Islet precursor cell (in vitro differentiated cells): ENCODE data around the gene BORCS5.
"Not testable (repeated sequence)": the region's sequence is repeated elsewhere in the genome, so short reads cannot be mapped to it uniquely, and the experiment has no call there.

ENCODE experiments used
- DNase-seq: peaks from one replicate; pipeline ENCODE4 v3.0.0-alpha.2; 2018

The BORCS5 gene

GRCh38 chr12:12396694-12397093 lies 39.8 kb downstream of the BORCS5 start:
- DNase-seq: no peak

GRCh38 chr12:12397184-12397583 lies 40.3 kb downstream of the BORCS5 start:
- DNase-seq: no peak

- DNase-seq: no peak
Measured at GRCh38 chr12:12398026-12398859, 41.4 kb downstream of the BORCS5 start.

- no peak for DNase-seq
Measured at GRCh38 chr12:12399161-12399560, 42.3 kb downstream of the BORCS5 start.

GRCh38 chr12:12399776-12400305 lies 43.0 kb downstream of the BORCS5 start:
- DNase-seq: no peak

GRCh38 chr12:12400793-12401192 lies 43.9 kb downstream of the BORCS5 start:
- no peak for DNase-seq

- DNase-seq: no peak
Measured at GRCh38 chr12:12403264-12404248, 46.7 kb downstream of the BORCS5 start.

GRCh38 chr12:12404297-12404696 lies 47.4 kb downstream of the BORCS5 start:
- no peak for DNase-seq

GRCh38 chr12:12405882-12406281 lies 49.0 kb downstream of the BORCS5 start:
- no peak for DNase-seq

GRCh38 chr12:12406762-12407161 lies 49.9 kb downstream of the BORCS5 start:
- DNase-seq: no peak

GRCh38 chr12:12408265-12408690 lies 51.4 kb downstream of the BORCS5 start:
- no peak for DNase-seq

GRCh38 chr12:12409337-12409736 lies 52.5 kb downstream of the BORCS5 start:
- not testable (repeated sequence) for DNase-seq

- DNase-seq: no peak
Measured at GRCh38 chr12:12415886-12416285, 59.0 kb downstream of the BORCS5 start.

GRCh38 chr12:12419165-12419564 lies 62.3 kb downstream of the BORCS5 start:
- not testable (repeated sequence) for DNase-seq

GRCh38 chr12:12423367-12423766 lies 66.5 kb downstream of the BORCS5 start:
- DNase-seq: no peak

GRCh38 chr12:12425001-12425400 lies 68.1 kb downstream of the BORCS5 start:
- no peak for DNase-seq

GRCh38 chr12:12425616-12426015 lies 68.7 kb downstream of the BORCS5 start:
- no peak for DNase-seq

GRCh38 chr12:12427568-12427967 lies 70.7 kb downstream of the BORCS5 start:
- DNase-seq: no peak

- DNase-seq: no peak
Measured at GRCh38 chr12:12428047-12428446, 71.2 kb downstream of the BORCS5 start.

- DNase-seq: peak; percentile 79
Measured at GRCh38 chr12:12428961-12429657, 72.2 kb downstream of the BORCS5 start.

GRCh38 chr12:12432364-12432763 lies 75.5 kb downstream of the BORCS5 start:
- DNase-seq: no peak

- no peak for DNase-seq
Measured at GRCh38 chr12:12433203-12433731, 76.4 kb downstream of the BORCS5 start.
